GM12873 (cell line): Measurements from ENCODE around the gene PARS2.

Experiments
- TF ChIP-seq, protein P1 (sequence below): IDR thresholded peaks from 2 replicates; pipeline ENCODE4 v1.5.1; 2012; ENCODE audit warnings: low read depth, mild to moderate bottlenecking, moderate library complexity, low read length, control low read depth; ENCODE audit not compliant: insufficient read depth; ENCODE audit errors: missing control alignments

The PARS2 gene

DNA sequence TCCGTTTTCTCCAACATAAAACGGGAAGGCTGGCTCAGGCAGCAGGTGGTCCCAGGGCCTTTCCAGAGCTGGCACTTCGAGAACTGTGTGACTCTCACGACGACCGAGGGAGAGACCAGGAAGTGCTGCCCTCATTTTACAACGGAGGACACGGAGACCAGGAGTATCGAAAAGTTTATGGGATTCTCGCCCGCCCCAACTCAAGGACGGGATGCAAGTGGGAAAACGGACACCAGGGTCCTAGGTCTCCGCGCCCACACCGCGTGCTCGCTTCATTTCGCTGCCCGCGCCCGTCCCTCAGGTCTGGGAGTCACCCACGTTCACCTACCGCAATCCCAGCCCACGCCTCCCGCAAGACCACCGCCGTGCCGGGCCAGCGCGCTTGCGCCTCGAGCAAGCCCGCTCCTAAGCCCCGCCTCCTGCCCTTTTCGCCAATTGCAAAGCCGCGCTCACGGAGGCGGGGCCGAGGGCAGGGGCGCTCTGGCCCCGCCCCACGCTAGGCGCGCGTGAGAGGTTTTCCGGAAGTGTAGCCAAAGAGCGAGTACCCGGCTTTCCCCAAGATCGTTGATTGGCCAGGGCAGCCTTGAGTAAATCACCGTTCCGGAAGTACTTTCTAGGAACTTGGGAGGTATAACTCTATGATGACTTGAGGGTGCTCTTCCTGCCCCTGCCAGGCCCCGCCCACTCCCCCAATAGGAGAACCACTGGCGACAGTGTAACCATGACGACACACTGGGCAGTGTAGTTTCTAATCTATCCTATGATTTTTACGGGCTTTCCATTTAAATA is at the start of gene PARS2:
TSS of gene PARS2 (minus strand) at position 391 of the 789 bp plus-strand sequence. CDS start 5,362 bp downstream, outside the sequence.
- TF ChIP-seq, protein P1, sequence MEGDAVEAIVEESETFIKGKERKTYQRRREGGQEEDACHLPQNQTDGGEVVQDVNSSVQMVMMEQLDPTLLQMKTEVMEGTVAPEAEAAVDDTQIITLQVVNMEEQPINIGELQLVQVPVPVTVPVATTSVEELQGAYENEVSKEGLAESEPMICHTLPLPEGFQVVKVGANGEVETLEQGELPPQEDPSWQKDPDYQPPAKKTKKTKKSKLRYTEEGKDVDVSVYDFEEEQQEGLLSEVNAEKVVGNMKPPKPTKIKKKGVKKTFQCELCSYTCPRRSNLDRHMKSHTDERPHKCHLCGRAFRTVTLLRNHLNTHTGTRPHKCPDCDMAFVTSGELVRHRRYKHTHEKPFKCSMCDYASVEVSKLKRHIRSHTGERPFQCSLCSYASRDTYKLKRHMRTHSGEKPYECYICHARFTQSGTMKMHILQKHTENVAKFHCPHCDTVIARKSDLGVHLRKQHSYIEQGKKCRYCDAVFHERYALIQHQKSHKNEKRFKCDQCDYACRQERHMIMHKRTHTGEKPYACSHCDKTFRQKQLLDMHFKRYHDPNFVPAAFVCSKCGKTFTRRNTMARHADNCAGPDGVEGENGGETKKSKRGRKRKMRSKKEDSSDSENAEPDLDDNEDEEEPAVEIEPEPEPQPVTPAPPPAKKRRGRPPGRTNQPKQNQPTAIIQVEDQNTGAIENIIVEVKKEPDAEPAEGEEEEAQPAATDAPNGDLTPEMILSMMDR: no peak

DNA sequence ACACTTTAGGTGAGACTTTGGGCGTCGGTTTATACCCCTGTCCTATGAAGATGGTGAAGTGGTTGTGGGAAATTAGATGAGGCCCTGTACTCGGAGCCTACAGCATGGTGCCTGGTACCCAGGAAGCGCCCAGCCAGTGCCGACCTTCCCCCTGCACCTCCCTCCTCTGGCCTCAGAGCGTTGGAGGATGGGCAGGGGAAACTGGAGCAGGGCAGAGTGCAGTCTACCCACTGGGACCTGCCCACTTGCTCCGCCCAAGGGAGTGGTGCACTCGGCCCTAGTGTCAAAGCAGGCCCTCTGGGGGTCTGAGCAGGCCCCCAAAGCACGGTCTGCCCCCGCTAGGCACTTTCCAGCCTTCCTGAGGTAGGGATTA is 49.8 kb upstream of the PARS2 start:
- TF ChIP-seq, protein P1: no peak

DNA sequence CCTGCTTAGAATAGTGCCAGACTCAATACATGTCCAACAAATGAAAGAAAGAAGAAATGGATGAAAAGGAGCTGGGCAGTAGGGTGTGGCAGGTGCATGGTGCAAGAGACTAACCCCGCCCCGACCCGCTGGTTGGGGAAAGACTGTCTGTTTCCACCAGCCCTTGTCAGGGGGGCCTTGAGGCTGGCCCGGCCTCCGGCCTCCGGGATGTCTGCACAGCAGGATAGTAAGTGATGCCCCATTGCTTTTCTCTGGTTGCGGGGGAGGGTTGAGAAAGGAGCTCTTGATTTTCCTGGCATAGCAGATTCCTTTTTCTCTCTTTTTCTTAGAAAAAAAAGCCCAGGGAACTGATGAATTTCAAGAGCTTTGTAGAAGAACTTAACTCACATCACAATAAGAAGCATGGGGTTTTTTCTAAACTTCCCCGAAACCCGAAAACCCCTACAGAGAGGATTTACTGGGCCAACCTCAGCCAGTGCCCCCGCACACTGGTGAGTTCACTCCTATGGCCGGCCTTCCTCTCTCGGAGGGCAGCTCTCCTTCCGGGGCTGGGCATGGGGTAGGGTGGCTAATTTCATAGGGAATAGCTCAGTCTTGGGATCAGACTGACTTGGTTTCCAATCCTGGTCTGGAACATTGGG is 49.3 kb upstream of the PARS2 start:
- TF ChIP-seq, protein P1: no peak

DNA sequence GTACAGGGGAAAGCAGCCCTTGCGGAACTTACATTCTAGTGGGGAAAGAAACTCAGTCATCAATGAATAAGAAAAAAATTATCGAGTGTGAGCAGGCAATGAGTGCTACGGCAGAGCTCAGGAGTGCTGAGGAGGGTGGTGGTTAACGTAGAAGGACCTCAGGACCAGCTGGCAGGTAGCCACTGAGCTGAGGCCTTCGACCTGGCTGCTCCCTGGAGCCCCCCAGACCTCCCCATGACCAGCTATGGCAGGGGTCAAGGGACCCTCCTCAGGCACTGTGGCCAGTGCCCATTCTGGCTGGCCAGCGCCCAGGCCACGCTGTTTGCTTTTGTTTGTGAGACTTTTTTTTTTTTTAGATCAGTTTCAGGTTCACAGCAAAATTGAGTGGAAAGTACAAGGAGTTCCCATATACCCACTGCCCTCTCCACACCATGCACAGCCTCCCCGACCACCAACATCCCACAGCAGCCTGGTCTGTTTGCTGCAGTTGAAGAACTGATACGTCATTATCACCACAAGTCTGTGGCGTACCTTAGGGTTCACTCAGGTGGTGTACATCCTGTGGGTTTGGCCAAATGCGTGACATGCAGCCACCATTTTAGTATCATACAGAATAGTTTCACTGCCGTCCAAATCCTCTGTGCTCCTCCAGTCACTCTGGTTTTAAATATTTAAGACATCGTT is 48.6 kb upstream of the PARS2 start:
- TF ChIP-seq, protein P1: no peak

DNA sequence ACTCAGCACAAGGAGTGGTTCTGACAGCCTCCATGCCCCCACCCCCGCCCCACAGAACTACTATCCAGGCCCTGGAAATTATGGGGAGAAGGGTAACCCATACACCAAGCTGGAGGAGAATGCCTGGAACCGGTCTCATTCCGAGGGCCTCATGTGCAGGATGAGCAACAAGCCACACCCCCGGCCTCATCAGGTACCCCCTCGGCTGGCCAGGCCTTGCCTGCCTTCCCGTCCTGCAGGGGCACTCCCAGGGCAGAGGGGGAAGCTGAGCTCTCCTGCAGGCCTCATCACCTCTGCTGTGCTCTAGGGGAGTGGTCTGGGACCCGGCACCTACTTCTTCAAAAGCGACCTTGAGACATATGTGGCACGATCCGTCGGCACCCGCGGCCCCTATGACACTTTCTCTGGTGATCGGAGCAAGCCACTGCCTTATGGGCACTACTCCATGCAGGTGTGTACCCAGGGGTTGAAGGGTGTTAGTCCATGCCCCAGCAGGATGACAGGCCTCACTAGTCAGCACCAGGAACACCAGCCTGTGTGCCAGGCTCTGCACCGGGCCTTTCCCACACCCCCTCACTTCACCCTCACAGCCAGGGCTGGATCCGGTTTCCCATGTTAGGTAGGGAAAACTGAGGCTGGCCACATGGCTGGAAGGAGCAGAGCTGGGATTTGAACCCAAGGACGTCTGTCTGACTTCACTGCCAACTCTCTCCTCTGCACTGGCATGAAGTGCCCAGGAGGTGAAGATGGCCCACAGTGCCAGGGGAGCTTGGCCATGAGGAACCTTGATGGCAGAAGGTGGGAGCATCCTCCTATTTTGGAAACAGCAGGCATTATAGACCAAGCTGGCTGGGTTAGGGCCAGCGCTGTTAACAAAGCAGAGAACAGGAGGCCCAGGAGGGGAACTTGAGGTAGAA is 47.7 kb upstream of the PARS2 start:
- TF ChIP-seq, protein P1: no peak

DNA sequence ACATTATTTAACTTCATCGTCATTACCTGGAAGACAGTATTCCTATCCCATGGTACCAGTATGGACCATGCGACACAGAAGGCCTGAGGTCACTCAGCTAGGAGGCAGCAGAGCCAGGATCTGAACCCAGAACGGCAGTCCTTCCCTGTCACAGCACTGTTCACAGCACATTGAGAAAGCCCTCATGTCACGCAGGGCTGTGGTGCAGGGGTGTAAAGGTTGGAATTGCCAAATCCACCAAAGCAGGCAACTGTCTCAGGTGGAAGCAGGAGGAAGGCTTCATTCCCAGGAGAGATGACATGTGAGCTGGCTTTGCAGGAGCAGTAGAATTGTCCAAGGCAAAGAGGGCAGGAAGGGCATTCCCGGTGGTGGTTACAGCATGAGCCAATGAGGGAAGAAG is 46.7 kb upstream of the PARS2 start:
- TF ChIP-seq, protein P1: no peak
